Hematopoietic multipotent progenitor cell treated with erythropoietin and hydrocortisone succinate and interleukin-3 and kit ligand, for 17 days (in vitro differentiated cells): ENCODE data around the gene CMPK2.
"Not testable (repeated sequence)": the region's sequence is repeated elsewhere in the genome, so short reads cannot be mapped to it uniquely, and the experiment has no call there.

Source experiments
- DNase-seq: peaks from one replicate; pipeline ENCODE4 v3.0.0-alpha.2; 2015; ENCODE audit warnings: low spot score

The CMPK2 gene

GRCh38 chr2:6880200-6880733, 14.6 kb upstream of the CMPK2 start:
- peak; percentile 73 for DNase-seq

- no peak for DNase-seq
Observed at GRCh38 chr2:6879011-6879410, 13.3 kb upstream of the CMPK2 start.

- peak; percentile 80 for DNase-seq
Observed at GRCh38 chr2:6878549-6878948, 12.8 kb upstream of the CMPK2 start.

GRCh38 chr2:6877402-6878304, 11.9 kb upstream of the CMPK2 start, which contains the start of gene RSAD2:
TSS of gene RSAD2 (plus strand) at chr2:6877777. CDS start at chr2:6877801, 24 bp downstream.
- peak; percentile 92 for DNase-seq

GRCh38 chr2:6876309-6876708, 10.6 kb upstream of the CMPK2 start:
- DNase-seq: no peak

- no peak for DNase-seq
Observed at GRCh38 chr2:6874032-6874431, 8.3 kb upstream of the CMPK2 start.

GRCh38 chr2:6872394-6872793, 6.7 kb upstream of the CMPK2 start:
- DNase-seq: no peak

- DNase-seq: no peak
Observed at GRCh38 chr2:6866982-6867381, 1.3 kb upstream of the CMPK2 start.

GRCh38 chr2:6866275-6866671, 566 bp upstream of the CMPK2 start:
- DNase-seq: peak; percentile 85

- peak; percentile 78 for DNase-seq
Observed at GRCh38 chr2:6864923-6865345, 773 bp downstream of the CMPK2 start.

- DNase-seq: peak; percentile 57
Observed at GRCh38 chr2:6864231-6864754, 1.4 kb downstream of the CMPK2 start.

- DNase-seq: peak; percentile 73
Observed at GRCh38 chr2:6863792-6864191, 1.9 kb downstream of the CMPK2 start.

- no peak for DNase-seq
Observed at GRCh38 chr2:6860296-6860695, 5.4 kb downstream of the CMPK2 start.

- DNase-seq: not testable (repeated sequence)
Observed at GRCh38 chr2:6858466-6859027, 7.2 kb downstream of the CMPK2 start.

- DNase-seq: no peak
Observed at GRCh38 chr2:6856548-6856920, 9.2 kb downstream of the CMPK2 start.

GRCh38 chr2:6855860-6856547, 9.7 kb downstream of the CMPK2 start:
- DNase-seq: no peak

GRCh38 chr2:6854416-6854815, 11.3 kb downstream of the CMPK2 start:
- DNase-seq: no peak

- no peak for DNase-seq
Observed at GRCh38 chr2:6852195-6852594, 13.5 kb downstream of the CMPK2 start.

- peak; percentile 96 for DNase-seq
Observed at GRCh38 chr2:6846967-6847681, 18.6 kb downstream of the CMPK2 start.

GRCh38 chr2:6846540-6846939, 19.2 kb downstream of the CMPK2 start:
- no peak for DNase-seq

- peak; percentile 86 for DNase-seq
Observed at GRCh38 chr2:6845903-6846302, 19.8 kb downstream of the CMPK2 start.

GRCh38 chr2:6845312-6845711, 20.4 kb downstream of the CMPK2 start:
- DNase-seq: peak; percentile 36
